Lower leg skin (tissue), 4 donors: ENCODE measurements around the gene XRCC6. TPM values are rescaled to one million over a fixed set of nuclear protein-coding genes. Genes with fewer than 3 reads are reported as not detected.

ENCODE experiments used
- DNase-seq, 2 donors: peaks; one replicate each; pipeline ENCODE4 v3.0.0-alpha.2; 2019; ENCODE audit warnings: low spot score in 2 of 2
- H3K4me3 ChIP-seq: fragments of 200-600 bp; sonication (generic); 2 replicates; pipeline ENCODE4 v1.5.1; 2017; ENCODE audit warnings: mild to moderate bottlenecking, low read depth; ENCODE audit not compliant: poor library complexity, severe bottlenecking
- POLR2A ChIP-seq, 2 donors: fragments of 450-650 bp; IDR thresholded peaks; one replicate each; pipeline ENCODE4 v1.6.1; 2016 to 2017; ENCODE audit warnings: antibody characterized with exemption in 2 of 2, mild to moderate bottlenecking in 1 of 2, moderate library complexity in 1 of 2
- WGBS, 2 donors: methylation state at CpG; one replicate each; pipeline ENCODE4 v1.1.5; 2018; 5-methylcytosine and 5-hydroxymethylcytosine counted together
- intact Hi-C: fragments of 100-400 bp; cut with DNase I; formaldehyde crosslinking; loops from one replicate; pipeline ENCODE4 v1.15.0; 2023; ENCODE audit warnings: low total_unique reads
- total RNA-seq, 4 donors: library from RNA; depleted of rRNA; stranded (reverse); fragments of >200 nt; gene quantifications; one replicate each; pipeline ENCODE4 v1.1.0, GENCODE V29; 2016
- TF ChIP-seq, protein P1 (sequence below), 3 donors: fragments of 450-650 bp; IDR thresholded peaks; one replicate each; pipeline ENCODE4 v1.5.1; 2016; ENCODE audit warnings: antibody characterized with exemption in 3 of 3, mild to moderate bottlenecking in 3 of 3, moderate library complexity in 2 of 3

The XRCC6 gene
- total RNA-seq, 4 donors from 2014 or later, result 150 to 204 (median 161) TPM

DNA sequence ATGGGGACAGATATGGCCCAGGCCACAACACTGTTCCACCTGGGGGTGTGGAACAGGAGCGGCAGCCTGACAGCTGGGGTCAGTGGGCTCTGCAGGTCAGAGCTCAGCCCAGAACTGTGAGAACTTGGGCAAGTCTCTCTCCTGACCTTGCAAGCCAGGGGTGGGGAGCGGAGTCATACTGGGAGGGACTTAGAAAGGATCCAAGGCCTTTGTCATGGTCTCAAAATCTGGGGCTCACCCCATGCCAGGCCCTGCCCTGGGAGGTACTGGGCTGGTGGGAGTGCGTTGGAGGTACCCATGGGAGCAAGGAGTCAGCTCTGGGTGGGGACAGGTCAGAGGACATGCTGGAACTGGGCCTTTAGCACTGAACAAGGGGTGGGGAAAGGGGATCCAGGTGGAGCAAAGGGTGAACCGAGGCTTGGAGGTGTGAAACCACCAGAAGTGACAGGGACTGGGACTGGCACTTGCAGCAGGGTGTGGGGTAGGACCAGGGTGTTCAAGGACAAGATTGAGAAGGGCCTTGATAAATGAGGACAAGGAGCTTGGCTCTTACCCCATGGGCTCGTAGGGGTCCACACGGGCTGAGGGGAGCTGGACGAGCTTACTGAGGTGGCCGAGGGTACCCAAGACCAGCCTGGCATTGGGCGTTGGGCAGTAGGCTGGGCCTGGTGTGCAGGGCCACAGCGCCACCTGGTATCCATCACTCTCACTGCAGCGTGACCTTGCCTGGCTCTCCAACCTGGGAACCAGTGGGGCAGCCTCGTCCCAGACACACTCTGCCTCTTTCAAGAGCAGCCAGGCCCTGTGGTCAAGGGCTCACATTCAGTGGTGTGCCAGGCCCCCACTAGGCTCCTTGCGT is 24.1 kb upstream of the XRCC6 start:
- intact Hi-C loops, result loop anchor here (10.0 kb wide), 1 partner anchor 202 kb away; no protein-coding TSS in a partner anchor
- no peak for TF ChIP-seq POLR2A (IDR thresholded peaks at IDR 0.05)
- TF ChIP-seq, protein P1, sequence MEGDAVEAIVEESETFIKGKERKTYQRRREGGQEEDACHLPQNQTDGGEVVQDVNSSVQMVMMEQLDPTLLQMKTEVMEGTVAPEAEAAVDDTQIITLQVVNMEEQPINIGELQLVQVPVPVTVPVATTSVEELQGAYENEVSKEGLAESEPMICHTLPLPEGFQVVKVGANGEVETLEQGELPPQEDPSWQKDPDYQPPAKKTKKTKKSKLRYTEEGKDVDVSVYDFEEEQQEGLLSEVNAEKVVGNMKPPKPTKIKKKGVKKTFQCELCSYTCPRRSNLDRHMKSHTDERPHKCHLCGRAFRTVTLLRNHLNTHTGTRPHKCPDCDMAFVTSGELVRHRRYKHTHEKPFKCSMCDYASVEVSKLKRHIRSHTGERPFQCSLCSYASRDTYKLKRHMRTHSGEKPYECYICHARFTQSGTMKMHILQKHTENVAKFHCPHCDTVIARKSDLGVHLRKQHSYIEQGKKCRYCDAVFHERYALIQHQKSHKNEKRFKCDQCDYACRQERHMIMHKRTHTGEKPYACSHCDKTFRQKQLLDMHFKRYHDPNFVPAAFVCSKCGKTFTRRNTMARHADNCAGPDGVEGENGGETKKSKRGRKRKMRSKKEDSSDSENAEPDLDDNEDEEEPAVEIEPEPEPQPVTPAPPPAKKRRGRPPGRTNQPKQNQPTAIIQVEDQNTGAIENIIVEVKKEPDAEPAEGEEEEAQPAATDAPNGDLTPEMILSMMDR (IDR thresholded peaks at IDR 0.05), result no peak
- peak in 1 of 2 donors; percentile 28 for DNase-seq
- 50 to 59% methylated on average over 13 of the region's 13 CpGs for WGBS, 2 donors
- H3K4me3 ChIP-seq, result no peak overlapping the region

DNA sequence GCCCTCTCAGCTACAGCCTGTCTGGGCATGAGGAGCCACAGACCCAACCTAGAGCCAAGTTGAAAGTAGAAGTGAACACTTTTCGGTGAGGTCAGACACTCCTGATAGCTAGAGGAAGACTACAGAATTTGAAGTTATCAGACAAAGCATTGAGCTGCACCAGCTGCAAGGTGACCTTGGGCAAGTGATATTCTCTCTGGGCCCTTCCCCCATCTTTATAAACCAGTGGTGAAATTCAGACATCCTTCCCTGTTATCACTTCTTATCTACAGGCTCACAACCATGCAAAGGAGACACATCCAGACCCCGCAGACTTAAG is 23.5 kb upstream of the XRCC6 start:
- no peak for TF ChIP-seq POLR2A (IDR thresholded peaks at IDR 0.05)
- TF ChIP-seq, protein P1 (IDR thresholded peaks at IDR 0.05), result no peak
- H3K4me3 ChIP-seq, result no peak overlapping the region
- DNase-seq, result no peak
- 58 to 61% methylated on average over 2 of the region's 2 CpGs for WGBS, 2 donors
- intact Hi-C loops, result loop anchor here (10.0 kb wide), 1 partner anchor 203 kb away; no protein-coding TSS in a partner anchor

DNA sequence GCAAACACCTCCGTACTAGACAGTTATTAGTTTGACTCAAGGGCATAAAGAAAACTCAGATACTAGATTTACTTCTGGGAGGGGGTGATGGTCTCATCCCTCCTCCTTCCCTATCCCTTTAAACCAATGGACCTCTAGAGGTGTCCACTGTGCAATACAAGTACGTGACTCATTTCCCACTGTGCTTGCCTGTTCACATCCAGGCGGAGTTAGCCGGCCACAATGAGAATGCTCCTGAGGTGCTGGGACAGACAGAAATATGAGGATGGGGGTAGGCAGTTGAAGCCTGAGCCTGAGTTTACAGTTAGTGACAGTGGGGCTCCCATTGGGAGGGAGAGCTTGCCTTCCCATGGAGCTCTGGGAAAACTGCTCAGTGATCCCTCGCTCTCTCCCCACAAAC is 23.0 kb upstream of the XRCC6 start:
- WGBS, 2 donors, result 74 to 87% methylated on average over 5 of the region's 5 CpGs
- TF ChIP-seq, protein P1 (IDR thresholded peaks at IDR 0.05), result no peak
- no peak for TF ChIP-seq POLR2A (IDR thresholded peaks at IDR 0.05)
- no peak for DNase-seq
- intact Hi-C loops, result loop anchor here (10.0 kb wide), 1 partner anchor 203 kb away; no protein-coding TSS in a partner anchor
- H3K4me3 ChIP-seq, result no peak overlapping the region

DNA sequence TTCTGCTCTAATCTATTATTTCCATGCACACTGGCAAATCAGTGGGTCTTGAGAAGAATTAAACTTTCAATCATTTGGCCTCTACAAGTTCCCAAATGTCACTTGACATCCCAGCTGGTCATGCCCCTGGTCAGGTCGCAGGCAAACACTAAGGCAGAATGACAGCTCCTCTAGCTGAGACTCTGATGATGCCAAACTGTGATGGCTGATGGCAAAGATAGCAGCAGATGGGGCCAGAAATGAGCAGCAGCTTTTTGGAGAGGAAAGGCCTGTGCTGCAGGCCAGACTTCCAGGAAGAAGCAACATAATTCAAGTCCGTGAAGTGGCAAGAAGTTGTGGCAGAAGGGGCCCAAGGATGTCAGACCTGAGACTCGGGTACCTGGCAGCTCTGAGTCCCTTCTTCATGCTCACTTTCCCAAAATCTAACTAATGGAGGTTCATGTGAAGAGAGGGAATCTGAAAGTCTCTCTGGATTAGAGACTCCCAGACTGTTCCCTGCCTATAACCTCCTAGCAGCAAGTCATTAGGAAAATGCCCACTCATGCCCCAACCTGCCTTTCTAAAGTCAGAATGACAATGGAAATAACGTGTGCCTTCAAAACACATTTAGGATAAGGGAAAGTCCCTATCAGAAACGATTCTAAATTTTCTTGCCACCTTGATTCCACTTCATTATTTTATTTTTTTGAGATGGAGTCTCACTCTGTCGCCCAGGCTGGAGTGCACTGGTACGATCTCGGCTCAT is 22.0 kb upstream of the XRCC6 start:
- H3K4me3 ChIP-seq, result no peak overlapping the region
- no peak for TF ChIP-seq POLR2A (IDR thresholded peaks at IDR 0.05)
- TF ChIP-seq, protein P1 (IDR thresholded peaks at IDR 0.05), result no peak
- DNase-seq, result no peak
- intact Hi-C loops, result loop anchor here (10.0 kb wide), 1 partner anchor 204 kb away; no protein-coding TSS in a partner anchor
- WGBS, 2 donors, result 63 to 67% methylated on average over 8 of the region's 8 CpGs

DNA sequence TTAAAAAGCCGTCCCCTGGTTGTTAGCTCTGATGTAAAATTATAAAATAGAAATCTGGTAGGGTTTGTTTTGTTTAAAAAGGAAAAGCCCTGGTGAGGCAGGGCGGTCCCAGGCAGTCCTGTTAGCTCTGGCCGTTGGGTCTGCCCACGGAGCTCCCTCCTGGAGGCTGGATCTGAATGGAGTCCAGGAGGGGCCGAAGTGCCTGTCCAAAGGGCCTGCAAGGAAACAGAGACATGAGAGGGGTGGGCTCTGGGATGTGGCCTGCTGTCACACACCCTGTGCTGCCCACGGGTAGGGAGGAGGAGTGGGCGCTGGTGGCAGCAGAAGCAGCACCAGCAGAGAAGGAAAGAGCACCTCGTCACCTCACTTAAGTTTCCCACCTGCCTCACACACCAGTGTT is 20.1 kb upstream of the XRCC6 start:
- DNase-seq, result no peak
- no peak overlapping the region for H3K4me3 ChIP-seq
- intact Hi-C loops, result no loop called here
- WGBS, 2 donors, result 90 to 91% methylated on average over 8 of the region's 8 CpGs
- TF ChIP-seq, protein P1 (IDR thresholded peaks at IDR 0.05), result no peak
- TF ChIP-seq POLR2A (IDR thresholded peaks at IDR 0.05), result no peak
